GM18508 (cell line): Measurements from ENCODE around the gene ABHD17B.

Experiments used
- ATAC-seq: cut with Tn5 transposase; IDR thresholded peaks from one replicate; pipeline ENCODE4 v1.9.1; 2021; ENCODE audit warnings: moderate number of reproducible peaks; ENCODE audit not compliant: insufficient read depth, unreplicated experiment

The ABHD17B gene

GRCh38 chr9:71879644-71880174 is 31.3 kb downstream of the ABHD17B start:
- no peak for ATAC-seq

DNA sequence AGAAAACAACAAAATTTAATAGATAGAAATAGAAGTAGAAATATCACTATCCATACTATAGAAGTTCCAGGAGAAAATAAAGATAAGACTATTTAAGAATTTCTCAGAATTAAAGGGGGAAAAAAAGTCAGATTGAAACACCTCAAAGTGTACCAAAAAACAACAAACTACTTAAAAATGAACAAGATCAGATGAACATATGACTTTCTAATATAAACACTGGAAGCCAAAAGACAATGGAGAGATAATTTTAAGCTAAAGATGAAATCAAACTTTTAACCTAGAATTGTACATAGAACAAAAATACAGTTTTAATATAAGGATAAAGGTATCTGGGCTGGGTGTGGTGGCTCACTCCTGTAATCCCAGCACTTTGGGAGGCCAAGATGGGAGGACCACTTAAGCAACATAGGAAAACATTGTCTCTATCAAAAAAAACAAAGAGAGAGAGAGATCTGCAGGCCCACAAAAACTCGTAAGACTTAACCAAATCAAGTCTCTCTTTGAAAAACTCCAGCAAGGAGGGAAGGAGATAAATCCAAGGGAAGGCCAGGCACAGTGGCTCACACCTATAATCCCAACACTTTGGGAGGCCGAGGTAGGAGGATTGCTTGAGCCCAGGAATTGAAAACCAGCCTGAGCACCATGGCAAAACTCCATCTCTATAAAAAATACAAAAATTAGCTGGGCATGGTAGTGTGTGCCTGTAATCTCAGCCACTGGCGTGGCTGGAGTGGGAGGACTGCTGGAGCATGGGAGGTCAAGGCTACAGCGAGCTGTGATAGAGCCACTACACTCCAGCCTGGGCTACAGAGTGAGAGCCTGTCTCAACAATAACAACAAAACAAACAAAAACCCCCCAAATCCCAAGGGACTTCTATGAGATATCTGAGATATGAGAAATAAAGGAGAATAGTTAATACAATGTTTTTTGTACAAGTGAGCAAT is 32.4 kb downstream of the ABHD17B start:
- no peak for ATAC-seq

GRCh38 chr9:71876829-71877228 is 34.2 kb downstream of the ABHD17B start:
- ATAC-seq, result no peak

DNA sequence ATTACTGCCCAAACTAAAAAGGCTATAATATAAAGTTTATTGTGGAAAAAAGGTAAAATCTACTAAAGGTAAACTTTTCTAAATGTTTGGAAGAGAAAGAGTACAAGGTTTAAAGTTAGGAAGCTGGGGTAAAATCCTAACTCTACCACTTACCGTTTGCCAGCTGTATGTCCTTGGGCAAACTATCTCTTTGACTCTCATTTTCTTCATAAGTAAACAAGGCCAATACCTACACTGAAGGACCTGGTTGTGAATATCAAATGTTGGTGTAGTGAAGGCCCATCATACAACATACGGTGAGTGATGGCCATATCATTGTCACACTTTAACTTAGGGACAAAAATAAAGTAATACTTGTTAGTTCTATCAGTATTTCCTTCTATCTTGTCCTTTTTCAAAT is 34.9 kb downstream of the ABHD17B start:
- ATAC-seq, result no peak

DNA sequence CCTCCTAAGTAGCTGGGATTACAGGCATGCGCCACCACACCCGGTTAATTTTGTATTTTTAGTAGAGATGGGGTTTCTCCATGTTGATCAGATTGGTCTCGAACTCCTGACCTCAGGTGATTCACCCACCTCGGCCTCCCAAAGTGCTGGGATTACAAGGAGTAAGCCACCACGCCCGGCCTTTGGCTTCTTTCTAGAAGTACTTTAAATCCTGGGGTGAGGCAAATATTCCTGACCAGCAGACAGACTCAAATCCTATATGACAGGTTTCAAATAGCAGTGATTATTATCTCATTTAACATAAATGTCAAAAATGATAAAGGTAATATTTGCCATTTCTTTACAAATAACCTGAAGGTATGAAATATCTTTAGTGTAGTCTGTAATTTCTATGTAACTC is 35.6 kb downstream of the ABHD17B start:
- ATAC-seq, result no peak

DNA sequence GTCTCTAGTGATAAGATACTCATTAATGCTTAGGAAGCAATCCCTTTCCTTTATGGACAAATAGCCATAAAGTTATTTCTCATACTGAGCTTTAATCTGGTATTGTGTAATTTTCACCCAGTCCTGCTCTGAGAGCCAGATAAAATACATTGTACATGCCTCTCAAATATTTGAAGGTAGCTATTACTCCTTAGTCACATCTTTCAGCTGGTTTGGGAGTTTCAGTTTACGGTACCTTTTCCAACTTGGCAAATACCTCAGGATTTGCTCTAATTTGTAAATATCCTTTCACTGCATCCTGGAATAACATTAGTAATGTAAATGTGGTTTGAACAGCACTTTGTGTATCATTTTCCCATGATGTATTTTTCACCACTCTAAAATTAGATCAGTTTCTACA is 47.4 kb downstream of the ABHD17B start:
- ATAC-seq, result no peak

GRCh38 chr9:71861618-71862017 is 49.4 kb downstream of the ABHD17B start:
- no peak for ATAC-seq

GRCh38 chr9:71859939-71860338 is 51.1 kb downstream of the ABHD17B start:
- no peak for ATAC-seq

GRCh38 chr9:71858812-71859211 is 52.2 kb downstream of the ABHD17B start:
- ATAC-seq, result peak; percentile 62

GRCh38 chr9:71858102-71858798 is 52.7 kb downstream of the ABHD17B start:
- ATAC-seq, result no peak

DNA sequence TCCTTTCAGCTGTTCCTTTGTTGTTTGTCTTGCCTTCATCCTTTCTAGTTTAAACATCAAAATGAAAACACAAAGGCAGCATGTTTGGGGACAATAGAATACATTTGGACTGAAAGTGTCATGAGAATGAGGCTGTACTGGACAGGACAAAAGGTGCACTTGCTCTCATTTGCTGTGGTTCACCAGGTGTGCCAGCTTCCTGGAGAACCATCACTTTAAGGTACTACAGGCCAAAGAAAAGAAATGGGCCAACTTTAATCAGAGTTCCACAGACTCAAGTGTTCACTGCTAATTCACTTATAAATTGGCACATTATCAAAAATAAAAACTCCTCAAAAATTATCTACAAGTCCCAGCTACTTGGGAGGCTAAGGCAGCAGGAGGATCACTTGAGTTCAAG is 53.8 kb downstream of the ABHD17B start:
- no peak for ATAC-seq

- ATAC-seq, result no peak
These were observed 56.2 kb downstream of the ABHD17B start for GRCh38 chr9:71854811-71855210.

GRCh38 chr9:71853084-71853483 is 57.9 kb downstream of the ABHD17B start:
- ATAC-seq, result no peak

DNA sequence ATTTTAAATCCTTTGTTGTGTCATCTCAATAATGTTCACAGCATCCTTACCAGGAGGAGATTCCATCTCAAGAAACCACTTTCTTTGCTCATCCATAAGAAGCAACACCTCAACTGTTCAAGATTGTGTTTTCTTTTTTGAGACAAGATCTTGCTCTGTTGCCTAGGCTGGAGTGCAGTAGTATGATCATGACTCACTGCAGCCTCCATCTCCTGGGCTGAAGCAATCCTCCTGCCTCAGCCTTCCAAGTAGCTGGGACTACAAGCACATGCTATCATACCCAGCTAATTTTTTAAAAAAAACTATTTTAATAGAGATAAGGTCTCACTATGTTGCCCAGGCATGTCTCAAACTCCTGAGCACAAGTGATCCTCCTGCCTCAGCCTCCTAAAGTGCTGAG is 60.0 kb downstream of the ABHD17B start:
- no peak for ATAC-seq

DNA sequence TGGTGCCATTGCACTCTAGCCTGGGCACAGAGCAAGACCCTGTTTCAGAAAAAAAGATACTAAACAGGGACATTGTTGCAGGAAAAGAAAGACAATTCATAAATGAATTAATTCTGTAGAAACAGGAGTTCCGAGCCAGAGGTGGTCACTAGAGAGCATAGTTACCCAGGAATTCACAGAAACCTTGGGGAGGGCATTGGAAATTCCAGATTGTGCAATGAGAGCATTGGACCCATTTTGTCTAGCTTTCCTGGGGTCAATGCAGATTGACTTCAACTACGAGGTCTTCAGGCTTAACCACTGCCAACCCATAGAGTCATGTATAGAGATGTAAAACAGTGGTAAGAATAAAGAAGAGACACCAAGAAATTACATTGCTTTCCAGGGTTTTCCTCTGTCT is 63.1 kb downstream of the ABHD17B start:
- no peak for ATAC-seq

DNA sequence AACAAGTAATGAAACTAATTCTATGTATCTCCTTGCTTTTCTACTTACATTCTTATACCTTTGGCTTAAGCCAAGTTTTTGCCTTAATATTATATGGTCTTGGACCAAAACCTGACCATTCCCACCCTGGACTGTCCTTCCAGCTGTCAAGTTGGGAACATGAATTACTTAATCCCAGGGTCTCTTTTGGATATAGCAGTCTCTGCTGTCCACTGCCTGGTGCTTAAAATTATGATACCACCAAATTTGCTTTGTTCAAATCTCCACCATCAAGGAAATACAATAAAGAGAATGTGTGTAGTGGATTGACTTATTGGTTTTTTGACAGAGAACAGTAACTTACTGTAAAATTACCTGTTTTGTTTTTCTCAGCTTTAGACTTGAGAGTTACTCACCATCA is 66.2 kb downstream of the ABHD17B start:
- ATAC-seq, result no peak

GRCh38 chr9:71839668-71840067 is 71.3 kb downstream of the ABHD17B start:
- ATAC-seq, result no peak

- ATAC-seq, result no peak
These were observed 75.4 kb downstream of the ABHD17B start for GRCh38 chr9:71835596-71835995.

DNA sequence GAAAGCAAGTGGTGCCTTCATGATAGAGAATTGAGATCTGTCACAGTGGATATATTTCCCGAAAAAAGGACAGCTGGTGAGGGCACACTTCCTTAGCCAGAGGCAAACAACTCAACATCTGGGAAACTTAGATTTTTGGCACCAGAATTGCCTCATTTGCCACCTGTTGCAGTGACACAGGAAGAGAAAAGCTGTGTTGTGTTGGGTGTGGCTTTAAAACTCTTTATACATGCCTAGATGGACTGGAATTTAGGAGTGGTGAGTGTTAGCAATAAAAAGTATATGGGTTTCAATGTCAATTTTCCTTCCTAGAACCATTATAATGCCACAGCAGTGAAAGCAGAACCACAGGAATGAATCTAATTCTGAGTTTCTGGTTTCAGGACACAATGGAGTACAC is 80.1 kb downstream of the ABHD17B start:
- no peak for ATAC-seq

DNA sequence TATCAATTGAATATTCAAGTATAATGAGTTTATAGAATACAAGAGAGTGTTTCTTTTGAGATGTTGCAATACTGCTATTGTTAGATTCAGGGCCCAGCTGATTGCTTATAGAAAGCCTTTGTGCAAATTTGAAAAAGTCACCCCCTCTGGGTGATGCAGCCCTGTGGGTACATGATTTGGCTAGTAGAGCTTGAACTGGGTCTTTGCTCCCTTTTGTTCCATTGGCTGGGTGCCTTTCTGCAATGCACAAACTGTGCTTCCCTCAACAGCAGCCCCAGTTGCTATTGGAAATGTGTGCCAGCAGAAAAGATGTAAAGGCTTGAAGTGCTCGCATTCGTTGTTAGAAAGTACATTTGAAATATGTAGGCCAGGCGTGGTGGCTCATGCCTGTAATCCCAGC is 80.8 kb downstream of the ABHD17B start:
- no peak for ATAC-seq

DNA sequence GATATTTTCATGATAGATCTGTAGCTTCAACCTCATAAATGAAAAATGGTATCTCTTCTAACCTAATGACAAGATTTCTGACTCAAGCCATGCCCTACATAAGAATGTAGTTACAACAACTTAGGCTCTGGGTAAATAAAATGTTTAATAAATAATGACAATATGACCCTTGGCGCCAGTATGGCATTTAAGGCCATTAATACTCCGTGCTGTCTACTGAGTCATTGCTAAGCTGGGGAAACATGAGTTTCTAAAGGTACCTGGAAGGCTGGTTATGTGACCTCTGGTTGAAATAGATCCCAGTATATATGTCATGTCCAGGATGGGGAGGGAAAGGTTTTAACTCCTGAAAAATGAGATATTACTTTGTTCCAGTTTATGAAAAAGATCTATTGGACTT is 84.7 kb downstream of the ABHD17B start:
- no peak for ATAC-seq
